COLO829 (cell line): Measurements from ENCODE around the gene BICDL2.

Experiments used
- DNase-seq: peaks from one replicate; pipeline ENCODE4 v3.0.0; 2012; ENCODE audit warnings: low spot score

BICDL2 gene

DNA sequence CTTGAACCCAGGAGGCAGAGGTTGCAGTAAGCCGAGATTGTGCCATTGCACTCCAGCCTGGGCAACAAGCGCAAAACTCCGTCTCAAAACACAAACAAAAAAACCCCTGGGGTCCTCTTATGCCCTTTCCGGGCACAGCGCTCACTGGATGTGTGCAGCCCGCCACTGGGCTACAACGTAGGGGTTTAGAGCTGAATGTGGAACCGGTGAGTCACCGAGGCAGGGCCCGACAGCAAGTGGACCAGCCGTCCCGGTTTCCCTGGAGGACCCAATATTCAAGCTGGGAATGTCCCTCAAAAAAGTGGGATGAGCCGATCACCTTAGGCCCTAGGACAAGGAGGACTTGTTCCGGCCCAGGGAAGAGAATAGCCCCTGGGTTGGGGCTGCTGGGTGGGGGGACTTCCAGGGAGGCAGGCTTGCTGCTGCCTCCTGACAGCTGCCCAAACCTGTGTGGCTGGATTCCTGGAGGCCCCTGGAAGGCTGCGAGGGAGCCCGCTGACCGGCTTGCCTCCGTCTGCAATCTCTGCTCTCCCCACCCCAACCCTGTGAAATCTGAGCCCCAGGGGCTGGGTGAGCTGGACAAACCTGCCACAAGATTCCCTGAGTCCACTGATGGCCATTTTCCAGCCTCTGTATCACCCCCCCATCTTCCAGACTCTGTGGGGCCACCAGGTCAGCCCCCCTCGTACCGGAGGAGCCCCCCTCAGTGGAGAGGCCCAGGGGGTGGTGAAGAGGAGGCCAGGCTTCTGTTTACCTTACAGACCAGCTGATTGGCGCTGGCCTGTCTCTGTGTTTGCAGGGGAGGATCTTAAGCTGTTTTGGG lies 27.0 kb downstream of the BICDL2 start:
- no peak for DNase-seq

DNA sequence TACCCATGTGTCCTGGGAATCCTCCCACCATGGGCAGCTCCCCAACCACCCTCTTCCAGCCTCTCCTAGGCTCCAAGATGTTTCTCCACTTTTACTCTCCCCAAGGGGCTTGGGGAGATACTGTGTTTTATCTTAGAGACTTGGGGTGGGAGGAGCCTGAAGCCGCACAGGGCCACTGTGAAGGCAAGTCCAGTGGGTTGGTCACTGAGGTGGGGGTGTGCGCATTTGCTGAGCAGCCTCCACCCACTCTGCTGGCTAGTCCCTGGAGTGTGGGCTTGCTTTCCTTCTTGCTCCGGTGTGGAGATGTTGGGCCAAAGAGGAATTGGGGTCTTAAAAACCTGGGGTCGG lies 28.1 kb downstream of the BICDL2 start:
- no peak for DNase-seq

DNA sequence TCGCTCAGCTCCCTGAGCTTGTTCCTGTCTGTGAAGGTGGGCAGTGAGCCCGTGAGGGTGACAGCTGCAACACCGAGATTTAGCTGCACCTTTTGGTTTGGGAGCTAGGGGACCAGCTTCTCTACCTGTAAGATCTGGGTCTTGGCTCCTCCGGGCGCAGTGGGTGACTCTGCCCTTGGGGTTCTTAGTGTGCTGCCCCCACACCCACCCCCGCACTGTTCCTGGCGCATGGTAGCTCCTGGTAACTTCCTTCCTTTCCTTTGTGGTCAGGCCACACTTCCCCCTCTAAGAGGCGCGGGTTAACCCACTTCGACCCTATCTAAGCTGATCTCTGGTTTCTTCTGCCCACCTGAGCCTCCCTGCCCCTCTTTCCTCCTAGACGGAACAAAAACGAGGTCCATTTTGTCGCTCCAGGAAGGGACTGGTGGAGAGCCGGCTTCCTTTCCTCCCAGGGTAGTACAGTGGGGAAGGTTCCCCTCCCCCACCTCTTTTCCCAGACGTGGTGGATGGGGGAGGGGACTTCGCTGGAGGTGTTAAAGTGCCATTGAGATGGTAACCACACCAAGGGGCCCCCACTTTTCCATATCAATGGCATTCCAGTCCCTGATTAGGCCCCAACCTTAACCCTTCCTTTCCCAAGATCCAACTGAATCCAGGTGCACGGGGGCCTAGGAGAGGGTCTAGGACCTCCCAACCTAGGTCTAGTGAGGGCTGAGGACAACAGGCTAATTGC lies 28.6 kb downstream of the BICDL2 start:
- DNase-seq = no peak

DNA sequence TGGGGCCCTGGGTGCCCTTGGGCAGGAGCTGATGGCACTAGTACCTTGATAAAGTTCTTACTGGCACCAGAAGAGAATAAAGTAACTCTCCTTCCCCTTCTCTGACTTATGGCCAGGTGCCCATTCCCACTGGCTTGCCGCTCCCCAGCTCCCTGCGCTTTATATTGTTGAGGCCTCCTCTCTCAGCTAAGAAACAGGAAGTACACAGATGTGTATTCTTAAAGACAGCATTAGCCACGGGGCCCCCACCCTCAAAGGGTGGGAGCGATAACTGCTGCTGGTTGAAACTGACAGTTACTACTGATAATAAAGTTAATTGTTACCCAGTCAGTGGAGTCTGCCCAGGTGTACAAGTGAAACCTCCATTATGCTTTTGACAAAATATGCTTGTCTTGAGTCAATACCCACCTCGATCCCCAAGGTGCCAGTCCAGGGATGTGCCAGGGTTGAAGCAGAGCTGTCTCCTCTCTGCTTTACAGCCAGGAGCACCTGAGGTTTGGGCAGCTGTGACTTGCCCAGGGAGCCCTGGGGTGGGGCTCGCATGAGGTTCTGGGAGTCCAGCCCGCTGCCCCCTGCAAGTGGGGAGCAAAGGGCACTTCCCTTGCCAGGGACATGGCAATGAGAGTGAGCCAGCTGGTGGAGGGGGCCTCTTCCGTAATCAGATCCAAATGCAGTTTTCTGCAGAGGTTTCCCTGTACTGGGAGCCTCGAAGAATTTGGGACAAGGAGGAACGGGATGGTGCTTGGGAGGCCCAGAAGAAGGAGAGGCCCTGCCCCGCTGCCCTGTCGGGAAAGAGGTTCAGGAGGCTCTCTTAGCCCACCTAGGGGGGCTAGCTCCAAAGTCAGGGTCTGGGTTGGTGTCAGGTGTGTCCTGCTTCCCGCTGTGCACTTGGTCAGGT lies 29.4 kb downstream of the BICDL2 start:
- DNase-seq = no peak

DNA sequence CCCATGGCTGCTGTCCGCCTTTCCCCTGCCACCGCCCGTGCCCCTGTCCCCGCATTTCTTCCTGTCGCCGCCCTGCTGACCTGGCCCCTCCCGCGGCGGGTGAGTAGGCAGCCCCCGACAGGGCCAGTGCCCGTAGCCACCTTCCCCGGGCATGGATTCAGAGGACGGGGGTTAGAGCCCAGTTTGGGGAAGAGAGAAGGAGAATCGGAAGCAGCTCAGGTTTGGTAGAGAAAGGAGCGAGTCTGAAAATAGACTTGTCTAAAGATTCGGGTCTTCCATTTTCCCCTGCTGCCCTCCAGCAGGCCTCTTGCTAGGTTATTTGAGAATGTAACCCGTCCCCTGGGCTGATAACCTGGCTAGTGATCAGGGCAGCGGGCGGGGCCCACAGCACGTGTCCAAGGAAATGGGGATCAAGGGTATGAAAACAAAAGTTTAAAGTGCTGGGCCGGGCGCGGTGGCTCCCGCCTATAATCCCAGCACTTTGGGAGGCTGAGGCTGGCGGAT lies 31.9 kb downstream of the BICDL2 start:
- no peak for DNase-seq

DNA sequence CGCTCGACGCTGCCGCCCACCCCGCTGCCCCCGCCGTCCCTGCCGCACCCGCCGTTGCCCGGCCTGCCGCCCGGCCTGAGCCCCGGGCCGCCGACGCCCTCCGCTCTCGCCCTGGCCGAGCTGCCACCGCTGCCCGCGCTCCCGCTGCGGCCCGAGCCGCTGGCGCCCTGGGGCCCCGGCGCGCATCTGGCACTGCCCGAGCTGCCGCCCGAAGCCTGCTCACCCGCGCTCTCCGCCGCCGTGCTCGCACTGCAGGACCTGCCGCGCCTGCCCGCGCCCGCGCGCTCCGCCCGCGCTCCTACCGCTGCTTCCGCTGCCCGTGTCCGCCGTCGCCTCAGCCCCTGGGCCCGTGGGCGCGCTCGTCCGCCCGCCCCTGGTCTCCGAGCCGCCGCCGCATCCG lies 32.4 kb downstream of the BICDL2 start:
- no peak for DNase-seq

- DNase-seq = peak; percentile 95
Measured at GRCh38 chr16:3003582-3004270, 33.0 kb downstream of the BICDL2 start.

DNA sequence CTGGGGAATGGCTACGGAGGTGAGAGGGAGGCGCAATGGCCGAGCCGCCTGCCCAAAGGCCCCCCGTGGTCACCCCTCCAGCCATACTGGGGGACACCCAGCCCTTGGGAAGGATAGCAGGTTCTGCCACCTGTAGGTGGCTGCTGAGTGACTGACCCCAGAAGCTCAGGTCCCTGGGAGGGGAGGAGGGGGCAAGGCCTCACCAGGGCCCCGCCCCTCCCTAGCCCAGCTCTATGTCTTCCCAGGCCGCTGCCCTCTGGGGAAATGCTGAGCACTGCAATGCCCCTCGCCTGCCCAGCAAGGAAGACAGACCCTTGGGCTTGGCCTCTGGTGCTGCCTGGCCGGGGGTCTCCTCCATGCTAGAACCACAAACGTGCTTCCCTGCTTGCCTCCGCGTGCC lies 35.4 kb downstream of the BICDL2 start:
- DNase-seq = no peak

GRCh38 chr16:3000540-3000939 lies 36.2 kb downstream of the BICDL2 start:
- no peak for DNase-seq

GRCh38 chr16:2999929-3000328 lies 36.8 kb downstream of the BICDL2 start:
- DNase-seq = no peak

DNA sequence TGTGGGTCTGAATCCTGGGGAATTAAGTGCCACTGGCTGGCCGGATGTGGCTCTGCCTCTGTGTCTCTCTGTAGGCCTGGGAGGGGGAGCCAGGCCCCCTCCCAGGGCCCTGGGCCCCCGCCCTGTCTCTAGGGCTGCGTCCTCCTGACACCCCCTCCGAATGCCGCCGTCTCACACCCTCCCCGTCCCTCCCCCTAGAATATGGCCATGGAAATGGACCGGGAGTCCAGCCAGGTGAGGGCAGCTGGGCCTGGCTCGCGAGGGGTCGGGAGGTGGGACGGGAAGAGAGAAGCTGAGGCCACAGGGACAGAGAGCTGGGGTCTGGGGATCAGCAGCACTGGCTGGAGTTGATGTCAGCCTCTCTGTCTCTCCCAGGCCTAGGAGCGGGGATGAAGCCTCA lies 40.4 kb downstream of the BICDL2 start:
- no peak for DNase-seq

DNA sequence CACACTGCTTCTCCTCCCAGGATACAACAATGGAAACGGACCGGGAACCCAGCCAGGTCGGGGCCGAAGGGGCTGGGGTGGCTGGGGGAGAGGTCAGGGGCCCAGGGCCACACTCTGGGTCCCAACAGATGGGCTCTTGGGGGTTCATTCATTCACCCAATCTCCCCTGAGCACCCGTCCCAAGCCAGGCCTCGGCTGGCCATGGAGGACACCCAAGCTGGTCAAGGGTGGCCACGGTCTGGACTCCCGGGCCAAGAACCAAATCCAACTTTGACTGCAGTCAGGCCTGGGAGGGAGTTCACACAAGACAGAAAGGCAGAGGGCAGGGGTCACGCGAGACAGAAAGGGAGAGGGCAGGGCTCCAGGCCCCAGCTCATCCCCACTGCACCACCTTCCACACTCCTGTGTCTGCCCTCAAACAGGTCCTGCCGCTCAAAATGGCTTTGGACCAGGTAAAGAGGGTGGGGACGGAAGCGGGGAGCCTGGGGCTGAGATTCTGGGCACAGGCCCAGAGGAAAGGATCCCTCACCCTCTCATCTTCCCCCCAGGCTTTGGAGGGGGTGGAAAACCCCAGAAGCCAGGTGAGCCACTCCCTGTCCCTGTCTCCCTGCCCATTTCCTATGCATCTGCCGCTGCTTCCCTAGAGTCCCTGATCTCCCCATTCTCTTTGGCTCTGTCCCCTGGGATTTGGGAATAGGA lies 44.2 kb downstream of the BICDL2 start:
- no peak for DNase-seq

DNA sequence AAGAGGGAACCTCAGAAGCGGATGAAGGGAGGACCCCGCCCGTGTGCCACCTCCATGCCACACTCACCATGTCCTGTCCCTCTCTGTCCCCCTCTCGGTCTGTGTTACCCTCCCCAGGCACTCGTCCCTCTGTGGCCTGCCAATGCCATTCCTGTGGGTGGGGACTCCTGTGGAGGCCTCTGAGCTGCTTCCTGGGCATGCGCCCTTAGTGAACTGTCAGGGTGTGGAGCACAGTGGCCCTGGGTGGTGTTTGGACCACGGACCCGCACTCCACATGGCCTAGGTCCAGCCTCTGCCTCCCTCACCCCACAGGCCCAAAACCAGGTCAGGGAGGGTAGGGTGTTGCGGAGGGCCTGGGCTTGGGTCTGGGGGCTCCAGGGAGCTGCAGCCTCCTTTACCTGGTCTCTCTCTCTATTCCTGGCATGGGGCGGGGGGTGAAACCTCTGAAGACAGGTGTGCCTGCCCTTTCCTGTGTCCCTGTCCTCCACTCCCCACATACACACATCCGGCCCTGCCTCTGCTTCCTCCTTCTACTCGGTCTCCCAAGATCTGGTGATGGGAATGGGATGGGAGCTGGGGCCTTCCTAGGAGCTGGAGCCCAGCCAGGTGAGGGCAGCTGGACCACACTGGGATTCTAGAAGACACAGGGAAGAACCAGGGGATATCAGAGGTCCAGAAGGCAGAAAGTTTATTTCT lies 45.0 kb downstream of the BICDL2 start:
- DNase-seq = no peak

DNA sequence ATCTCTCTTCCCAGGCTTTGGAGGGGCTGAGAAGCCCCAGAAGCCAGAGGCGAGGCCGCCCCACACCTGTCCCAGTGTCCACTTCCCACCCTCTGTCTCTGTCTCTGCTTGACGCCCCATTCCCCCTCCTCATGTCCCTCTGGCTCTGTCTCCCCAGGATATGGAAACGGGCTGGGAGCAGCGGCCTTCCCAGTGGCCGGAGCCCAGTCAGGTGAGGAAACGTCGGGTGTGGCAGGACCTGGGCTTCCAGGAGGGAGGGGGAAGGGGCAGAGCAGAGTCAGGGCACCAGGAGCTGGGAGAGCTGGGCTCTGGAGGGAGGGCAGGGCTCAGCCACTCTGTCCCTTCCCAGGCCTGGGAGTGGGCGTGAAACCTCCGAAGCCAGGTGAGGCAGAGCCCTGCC lies 45.9 kb downstream of the BICDL2 start:
- DNase-seq = no peak

GRCh38 chr16:2988590-2989099 lies 48.1 kb downstream of the BICDL2 start:
- DNase-seq = no peak

DNA sequence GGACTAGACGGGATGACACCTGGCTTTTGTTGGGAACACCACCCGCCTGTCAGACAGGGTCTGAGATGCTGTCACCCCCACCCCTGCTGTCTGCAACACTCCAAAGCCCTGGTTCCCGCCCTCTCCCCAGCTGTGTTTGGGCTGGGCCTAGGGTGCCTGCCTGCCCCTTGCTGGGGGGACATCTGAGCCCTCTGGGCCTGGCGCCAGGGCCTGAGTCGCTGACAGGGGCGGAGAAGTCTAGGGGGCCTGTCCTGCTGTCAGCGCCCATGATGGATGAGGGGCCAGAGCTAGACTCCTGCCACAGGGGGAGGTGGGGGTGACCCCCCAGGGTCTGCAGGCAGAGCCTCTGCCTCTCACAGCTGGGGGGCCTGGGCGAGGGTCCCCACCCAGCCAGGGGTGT lies 48.9 kb downstream of the BICDL2 start:
- no peak for DNase-seq

- DNase-seq = no peak
Measured at GRCh38 chr16:2987286-2987685, 49.5 kb downstream of the BICDL2 start.

GRCh38 chr16:2986623-2987188 lies 50.0 kb downstream of the BICDL2 start:
- DNase-seq = no peak

- no peak for DNase-seq
Measured at GRCh38 chr16:2985893-2986355, 50.8 kb downstream of the BICDL2 start.

DNA sequence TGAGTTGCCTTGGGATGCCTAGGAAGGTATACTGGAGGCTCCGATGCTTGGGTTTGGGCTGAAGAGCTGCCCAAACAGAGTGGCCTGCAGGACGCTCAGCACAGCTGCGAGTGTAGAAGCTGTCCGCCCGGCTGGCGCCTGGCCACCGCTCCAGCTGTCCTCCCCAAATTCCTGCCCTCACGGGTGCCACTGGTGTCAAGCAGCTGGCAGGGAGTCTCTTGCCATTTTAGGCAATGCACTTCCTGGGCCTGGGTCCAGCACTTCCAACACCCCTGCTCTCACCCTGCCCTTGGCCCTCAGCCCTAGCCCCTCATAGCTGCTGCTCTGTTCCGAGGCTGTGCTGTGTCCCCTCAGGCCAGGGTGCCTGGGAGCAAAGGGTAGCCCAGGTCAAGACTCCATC lies 51.3 kb downstream of the BICDL2 start:
- DNase-seq = no peak
